IMR-90 (cell line): ENCODE results near the gene CLIC3.

Experiments used
- CEBPB ChIP-seq: IDR thresholded peaks from 2 replicates; pipeline ENCODE4 v1.6.1; 2012; ENCODE audit warnings: low read depth, low read length, improper control_type of control experiment
- CTCF ChIP-seq: conservative IDR thresholded peaks from 2 replicates; pipeline ENCODE4 v1.5.1; 2012; ENCODE audit warnings: mild to moderate bottlenecking, low read depth, low read length, improper control_type of control experiment
- FOS ChIP-seq: fragments of 150-350 bp; IDR thresholded peaks from 2 replicates; pipeline ENCODE4 v1.6.1; 2016; ENCODE audit warnings: low read depth, low read length
- MAFK ChIP-seq: IDR thresholded peaks from 2 replicates; pipeline ENCODE4 v1.6.1; 2012; ENCODE audit warnings: low read depth, low read length, improper control_type of control experiment
- MXI1 ChIP-seq: IDR thresholded peaks from 2 replicates; pipeline ENCODE4 v1.6.1; 2012; ENCODE audit warnings: low read depth, mild to moderate bottlenecking, low read length, moderate library complexity, borderline replicate concordance
- POLR2A ChIP-seq: IDR thresholded peaks from 2 replicates; pipeline ENCODE4 v1.6.1; 2012; ENCODE audit warnings: mild to moderate bottlenecking, low read depth, low read length
- RAD21 ChIP-seq: IDR thresholded peaks from 2 replicates; pipeline ENCODE4 v1.6.1; 2012; ENCODE audit warnings: low read length, improper control_type of control experiment
- RCOR1 ChIP-seq: IDR thresholded peaks from 2 replicates; pipeline ENCODE4 v1.6.1; 2012; ENCODE audit warnings: mild to moderate bottlenecking, low read length, improper control_type of control experiment; ENCODE audit not compliant: insufficient replicate concordance
- RFX5 ChIP-seq: IDR thresholded peaks from 2 replicates; pipeline ENCODE4 v1.8.0; 2012; ENCODE audit warnings: low read depth, mild to moderate bottlenecking, low read length, moderate library complexity
- SMC3 ChIP-seq: fragments of 150-350 bp; IDR thresholded peaks from 2 replicates; pipeline ENCODE4 v1.6.1; 2016; ENCODE audit warnings: low read depth, mild to moderate bottlenecking, antibody characterized with exemption, low read length, moderate library complexity
- TF ChIP-seq, protein P1 (sequence below): fragments of 150-350 bp; IDR thresholded peaks from 2 replicates; pipeline ENCODE4 v1.6.1; 2017; ENCODE audit warnings: mild to moderate bottlenecking, antibody characterized with exemption, low read length, low read depth
- TF ChIP-seq, protein P2 (sequence below): fragments of 150-350 bp; IDR thresholded peaks from 2 replicates; pipeline ENCODE4 v1.6.1; 2016; ENCODE audit warnings: low read depth, mild to moderate bottlenecking, low read length, moderate library complexity, borderline replicate concordance

- no peak for TF ChIP-seq RFX5
- no peak for TF ChIP-seq CTCF
- no peak for TF ChIP-seq POLR2A
- TF ChIP-seq RAD21 = no peak
- no peak for TF ChIP-seq SMC3
- TF ChIP-seq CEBPB = no peak
- TF ChIP-seq, protein P1, sequence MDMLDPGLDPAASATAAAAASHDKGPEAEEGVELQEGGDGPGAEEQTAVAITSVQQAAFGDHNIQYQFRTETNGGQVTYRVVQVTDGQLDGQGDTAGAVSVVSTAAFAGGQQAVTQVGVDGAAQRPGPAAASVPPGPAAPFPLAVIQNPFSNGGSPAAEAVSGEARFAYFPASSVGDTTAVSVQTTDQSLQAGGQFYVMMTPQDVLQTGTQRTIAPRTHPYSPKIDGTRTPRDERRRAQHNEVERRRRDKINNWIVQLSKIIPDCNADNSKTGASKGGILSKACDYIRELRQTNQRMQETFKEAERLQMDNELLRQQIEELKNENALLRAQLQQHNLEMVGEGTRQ = no peak
- TF ChIP-seq MAFK = no peak
- no peak for TF ChIP-seq MXI1
- no peak for TF ChIP-seq FOS
- no peak for TF ChIP-seq RCOR1
- TF ChIP-seq, protein P2, sequence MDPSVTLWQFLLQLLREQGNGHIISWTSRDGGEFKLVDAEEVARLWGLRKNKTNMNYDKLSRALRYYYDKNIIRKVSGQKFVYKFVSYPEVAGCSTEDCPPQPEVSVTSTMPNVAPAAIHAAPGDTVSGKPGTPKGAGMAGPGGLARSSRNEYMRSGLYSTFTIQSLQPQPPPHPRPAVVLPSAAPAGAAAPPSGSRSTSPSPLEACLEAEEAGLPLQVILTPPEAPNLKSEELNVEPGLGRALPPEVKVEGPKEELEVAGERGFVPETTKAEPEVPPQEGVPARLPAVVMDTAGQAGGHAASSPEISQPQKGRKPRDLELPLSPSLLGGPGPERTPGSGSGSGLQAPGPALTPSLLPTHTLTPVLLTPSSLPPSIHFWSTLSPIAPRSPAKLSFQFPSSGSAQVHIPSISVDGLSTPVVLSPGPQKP = no peak
Observed at GRCh38 chr9:136951541-136952320, 44.6 kb downstream of the CLIC3 start, which contains the start of gene LCN12.
